Activated T-cell treated with anti-CD3 and anti-CD28 coated beads for 4 hours (primary cell): Measurements from ENCODE around the gene OGFR.
"Not testable (repeated sequence)": the region's sequence is repeated elsewhere in the genome, so short reads cannot be mapped to it uniquely, and the experiment has no call there.

Experiments used
- DNase-seq: peaks from one replicate; pipeline ENCODE4 v3.0.0-alpha.2; 2020

Gene OGFR

GRCh38 chr20:62841705-62842212 is 37.1 kb downstream of the OGFR start:
- no peak for DNase-seq

GRCh38 chr20:62843656-62844055 is 39.0 kb downstream of the OGFR start:
- DNase-seq: no peak

DNA sequence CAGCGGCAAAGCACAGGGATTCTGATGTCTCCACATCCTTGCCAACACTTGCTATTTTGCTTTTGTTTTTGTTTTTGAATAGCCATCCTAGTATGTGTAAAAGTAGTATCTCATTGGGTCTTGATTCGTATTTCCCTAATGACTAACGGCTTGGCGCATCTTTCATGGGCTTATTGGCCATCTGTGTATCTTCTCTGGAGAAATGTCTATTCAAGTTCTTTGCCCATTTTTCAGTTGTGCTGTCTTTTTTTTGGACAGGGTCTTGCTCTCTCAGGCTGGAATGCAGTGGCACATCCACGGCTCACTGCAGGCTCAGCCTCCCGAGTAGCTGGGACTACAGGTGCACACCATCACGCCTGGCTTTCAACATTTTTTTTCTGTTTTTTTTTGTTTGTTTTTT is 39.5 kb downstream of the OGFR start:
- no peak for DNase-seq

DNA sequence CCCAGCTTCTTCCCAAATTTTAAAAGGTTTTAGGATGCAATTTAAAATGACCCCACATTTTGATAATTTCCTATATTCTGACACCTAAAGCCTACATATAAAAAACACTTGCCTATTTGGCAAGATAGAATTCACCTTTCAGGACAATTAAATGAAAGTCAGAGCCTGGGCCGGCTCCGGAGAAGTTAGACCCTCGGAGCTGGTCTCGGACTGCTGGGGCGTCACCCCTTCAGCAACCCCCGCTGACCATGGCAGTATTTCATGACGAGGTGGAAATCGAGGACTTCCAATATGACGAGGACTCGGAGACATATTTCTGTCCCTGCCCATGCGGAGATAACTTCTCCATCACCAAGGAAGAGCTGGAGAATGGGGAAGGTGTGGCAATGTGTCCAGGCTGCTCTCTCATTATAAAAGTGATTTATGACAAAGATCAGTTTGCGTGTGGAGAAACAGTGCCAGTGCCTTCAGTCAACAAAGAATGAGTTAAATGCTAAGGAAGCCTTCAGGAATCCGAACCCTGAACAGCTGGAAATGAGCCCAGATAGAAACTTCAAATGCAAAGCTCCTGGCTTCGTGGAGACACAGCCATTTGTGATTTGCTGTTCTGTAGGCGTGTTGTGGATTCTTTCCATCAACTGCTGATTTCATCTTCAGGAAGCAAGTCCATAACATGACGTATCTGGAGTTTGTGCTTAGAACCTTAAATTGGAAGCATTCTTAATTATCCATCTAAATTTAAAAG is 41.0 kb downstream of the OGFR start:
- no peak for DNase-seq

DNA sequence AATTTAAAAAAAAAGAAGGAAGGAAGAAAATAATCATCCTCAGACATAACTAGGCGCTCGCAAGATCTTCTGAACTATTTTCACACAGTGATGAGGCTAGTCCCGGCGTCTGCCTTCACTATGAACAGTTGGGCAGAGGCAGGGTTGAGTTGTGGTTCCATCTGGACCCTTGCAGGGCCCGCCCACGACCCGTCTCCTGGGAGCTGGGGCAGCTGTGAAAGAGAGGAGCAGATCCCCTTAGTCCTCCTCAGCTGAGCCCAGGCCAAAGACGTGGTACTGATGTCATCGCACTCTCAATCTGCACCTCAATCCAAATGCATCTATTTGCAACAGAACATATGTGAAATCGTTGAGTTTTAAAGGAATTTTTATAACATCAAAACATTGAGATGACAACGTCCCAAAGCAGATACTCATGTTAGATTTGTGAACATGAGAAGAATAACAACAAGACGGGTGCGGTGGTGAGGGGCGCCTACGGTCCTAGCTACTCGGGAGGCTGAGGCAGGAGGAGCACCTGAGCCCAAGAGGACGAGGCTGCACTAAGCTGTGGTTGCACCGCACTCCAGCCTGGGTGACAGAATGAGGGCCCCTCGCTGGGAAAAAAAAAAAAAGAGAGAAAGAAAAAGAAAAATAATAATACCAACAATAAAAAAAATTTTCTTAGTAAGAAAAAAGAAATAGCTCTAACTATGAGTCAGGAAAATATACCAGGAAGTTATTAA is 41.7 kb downstream of the OGFR start:
- DNase-seq: no peak

DNA sequence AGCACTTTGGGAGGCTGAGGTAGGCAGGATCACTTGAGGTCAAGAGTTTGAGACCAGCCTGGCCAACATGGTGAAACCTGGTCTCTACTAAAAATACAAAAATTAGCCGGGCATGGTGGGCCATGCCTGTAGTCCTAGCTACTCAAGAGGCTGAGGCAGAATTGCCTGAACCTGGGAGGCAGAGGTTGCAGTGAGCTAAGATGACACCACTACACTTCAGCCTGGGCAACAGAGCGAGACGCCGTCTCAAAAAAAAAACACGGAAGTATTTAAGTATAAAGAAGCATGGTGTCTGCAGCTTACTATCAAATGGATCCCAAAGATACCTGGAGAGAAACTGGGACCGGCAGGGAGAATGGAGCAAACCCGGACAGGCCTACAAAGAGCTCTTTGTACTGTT is 44.3 kb downstream of the OGFR start:
- not testable (repeated sequence) for DNase-seq

DNA sequence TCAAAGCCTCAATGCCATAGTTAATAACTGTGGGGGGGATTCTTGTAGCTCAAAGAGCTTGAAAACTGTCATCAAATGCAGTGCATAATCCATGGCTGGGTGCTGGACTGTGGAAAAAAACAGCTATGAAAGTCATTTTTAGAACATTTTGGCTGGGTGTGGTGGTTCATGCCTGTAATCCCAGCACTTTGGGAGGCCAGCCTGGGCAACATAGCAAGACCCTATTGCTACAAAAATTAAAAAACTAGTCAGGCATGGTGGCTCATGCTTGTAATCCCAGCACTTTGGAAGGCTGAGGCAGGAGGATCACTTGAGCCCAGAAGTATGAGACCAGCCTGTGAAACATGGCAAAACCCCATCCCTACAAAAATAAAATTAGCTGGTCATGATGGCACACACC is 44.8 kb downstream of the OGFR start:
- DNase-seq: no peak

GRCh38 chr20:62850333-62850974 is 45.8 kb downstream of the OGFR start:
- no peak for DNase-seq

GRCh38 chr20:62852196-62852595 is 47.6 kb downstream of the OGFR start:
- DNase-seq: no peak

- DNase-seq: no peak
These were observed 48.2 kb downstream of the OGFR start for GRCh38 chr20:62852841-62853240.

DNA sequence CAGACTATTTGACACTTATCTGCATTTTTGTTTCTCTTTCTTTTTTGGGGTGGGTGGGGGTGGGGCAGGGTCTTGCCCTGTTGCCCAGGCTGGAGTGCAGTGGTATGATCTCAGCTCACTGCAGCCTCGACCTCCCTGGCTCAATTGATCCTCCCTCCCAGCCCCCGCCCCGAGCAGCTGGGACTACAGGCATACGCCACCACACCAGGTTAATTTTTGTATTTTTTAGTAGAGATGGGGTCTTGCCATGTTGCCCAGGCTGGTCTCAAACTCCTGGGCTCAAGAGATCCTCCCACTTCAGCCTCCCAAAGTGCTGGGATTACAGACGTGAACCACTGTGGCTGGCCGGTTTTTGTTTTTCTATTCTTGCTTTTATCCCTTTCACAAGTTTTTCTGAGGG is 48.7 kb downstream of the OGFR start:
- not testable (repeated sequence) for DNase-seq

DNA sequence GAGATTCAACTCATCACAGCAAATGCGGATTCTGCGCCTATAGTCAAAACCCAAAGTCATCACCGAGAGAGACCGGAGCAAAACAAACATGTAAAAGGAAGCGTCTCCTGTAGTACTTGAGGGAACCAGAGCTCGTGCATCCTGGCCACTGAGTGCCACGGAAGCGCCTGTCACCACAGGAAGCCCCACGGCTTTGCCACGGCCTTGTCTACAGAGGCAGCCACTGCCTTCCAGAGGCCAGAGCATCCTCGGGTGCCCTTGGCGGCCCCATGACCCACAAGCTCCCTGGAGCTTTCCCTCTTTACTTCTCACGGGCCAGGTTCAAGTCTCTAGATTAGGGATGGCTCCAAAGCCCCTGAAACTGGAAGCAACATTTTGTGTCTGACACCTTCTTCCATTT is 49.5 kb downstream of the OGFR start:
- no peak for DNase-seq

DNA sequence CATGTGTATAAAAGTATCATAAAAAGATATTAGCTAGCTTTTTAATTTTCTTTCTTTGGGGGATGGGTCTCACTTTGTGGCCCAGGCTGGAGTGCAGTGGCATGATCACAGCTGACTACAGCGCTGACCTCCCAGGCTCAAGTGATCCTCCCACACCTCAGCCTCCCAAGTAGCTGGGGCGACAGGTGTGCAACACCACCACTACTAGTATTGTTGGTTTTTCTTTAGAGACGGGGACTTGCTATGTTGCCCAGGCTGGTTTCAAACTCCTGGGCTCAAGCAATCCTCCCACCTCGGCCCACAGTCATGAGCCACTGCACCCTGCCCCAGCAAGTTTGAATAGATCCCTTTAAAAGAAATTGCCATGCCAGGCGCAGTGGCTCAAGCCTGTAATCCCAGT is 50.5 kb downstream of the OGFR start:
- DNase-seq: no peak

GRCh38 chr20:62856931-62857619 is 52.4 kb downstream of the OGFR start:
- DNase-seq: no peak

DNA sequence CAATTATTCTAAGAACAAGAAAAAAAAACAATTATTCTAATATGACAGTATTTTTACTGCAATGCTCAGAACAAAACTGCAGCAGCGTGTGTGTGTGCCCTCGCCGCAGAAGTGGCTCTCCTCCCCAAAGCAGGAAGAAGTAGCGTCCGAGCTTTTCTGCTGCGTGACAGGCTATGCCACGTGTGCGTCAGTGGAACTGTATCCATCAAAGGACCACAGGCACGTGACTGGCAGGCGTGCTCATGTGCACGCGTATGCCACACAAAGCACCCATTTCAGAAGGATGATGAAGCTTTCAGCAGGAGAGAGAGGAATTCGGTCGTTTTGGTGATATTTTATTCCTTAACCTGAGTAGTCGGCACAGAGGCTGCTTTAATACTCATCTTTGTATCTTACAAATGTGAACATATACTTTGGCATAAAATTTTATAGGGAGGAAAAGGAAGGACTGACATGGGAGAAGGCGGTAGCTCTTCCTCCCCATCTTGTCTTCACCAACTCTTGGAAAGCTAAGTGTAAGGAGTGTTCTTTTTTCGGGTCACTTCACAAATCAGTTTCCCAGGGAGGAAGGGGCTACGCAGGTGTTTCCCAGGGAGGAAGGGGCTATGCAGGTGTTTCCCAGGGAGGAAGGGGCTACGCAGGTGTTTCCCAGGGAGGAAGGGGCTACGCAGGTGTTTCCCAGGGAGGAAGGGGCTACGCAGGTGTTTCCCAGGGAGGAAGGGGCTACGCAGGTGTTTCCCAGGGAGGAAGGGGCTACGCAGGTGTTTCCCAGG is 53.6 kb downstream of the OGFR start:
- DNase-seq: no peak

- no peak for DNase-seq
These were observed 55.1 kb downstream of the OGFR start for GRCh38 chr20:62859721-62860120.

GRCh38 chr20:62860391-62860923 is 55.8 kb downstream of the OGFR start:
- DNase-seq: no peak

- DNase-seq: no peak
These were observed 56.5 kb downstream of the OGFR start for GRCh38 chr20:62860924-62861691.

DNA sequence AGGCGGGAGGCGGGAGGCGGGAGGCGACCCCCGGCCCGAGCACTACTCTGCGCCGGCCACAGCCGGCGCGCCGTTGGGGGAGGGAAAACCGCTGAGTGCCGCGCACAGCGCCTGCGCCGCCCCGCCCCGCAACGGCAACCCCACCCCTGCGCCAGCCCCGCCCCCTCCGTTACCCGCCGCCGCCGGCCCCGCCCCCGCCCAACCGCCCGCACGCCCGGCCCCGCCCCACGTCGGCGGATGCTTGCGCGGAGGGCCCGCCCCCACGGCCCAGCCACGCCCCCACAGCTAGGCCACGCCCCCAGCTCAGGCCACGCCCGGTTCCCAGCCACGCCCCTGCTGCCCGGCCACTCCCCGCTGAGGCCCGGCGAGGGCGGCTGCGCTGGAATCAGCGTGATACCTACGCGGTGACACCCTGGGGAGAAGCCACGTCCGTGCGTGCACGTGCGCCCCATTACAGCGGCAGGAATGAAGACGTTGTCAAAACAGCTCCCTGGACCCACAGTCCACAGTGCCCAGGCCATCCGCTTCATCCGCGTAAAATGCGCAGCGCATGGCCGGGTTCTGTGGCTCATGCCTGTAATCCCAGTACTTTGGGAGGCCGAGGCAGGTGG is 57.2 kb downstream of the OGFR start, which contains the start of gene TCFL5:
Gene TCFL5, minus strand, starts transcription at position 97 of the 611 bp plus-strand sequence. CDS start 152 bp downstream, outside the sequence.
- DNase-seq: peak; percentile 92
